D341Med (cell line): ENCODE data around the gene C5orf47.

Experiments
- DNase-seq: peaks from one replicate; pipeline ENCODE4 v3.0.0; 2012; ENCODE audit warnings: low spot score

C5orf47 gene

GRCh38 chr5:174044466-174045254, 55.7 kb downstream of the C5orf47 start:
- no peak for DNase-seq

- DNase-seq: peak; percentile 93
These were observed 56.6 kb downstream of the C5orf47 start, which contains the start of gene NSG2 for GRCh38 chr5:174045470-174046025. NSG2 (plus strand) TSS chr5:174045706; CDS start chr5:174046756, 1,050 bp downstream.

- no peak for DNase-seq
These were observed 57.6 kb downstream of the C5orf47 start for GRCh38 chr5:174046558-174046957.

- DNase-seq: no peak
These were observed 58.6 kb downstream of the C5orf47 start for GRCh38 chr5:174047472-174048099.

GRCh38 chr5:174052636-174053035, 63.7 kb downstream of the C5orf47 start:
- no peak for DNase-seq

- no peak for DNase-seq
These were observed 64.9 kb downstream of the C5orf47 start for GRCh38 chr5:174053905-174054304.
